Measurements from ENCODE around the gene SHB.

GRCh38 chr9:37961351-37961750 lies 107.7 kb downstream of the SHB start:
- TF ChIP-seq ZNF121 (CRISPR knock-in tag; IDR thresholded peaks at IDR 0.05) (no peak), NR2C2 (CRISPR knock-in tag; IDR thresholded peaks at IDR 0.05; ENCODE audit: borderline replicate concordance) (no peak), TOE1 (CRISPR knock-in tag; IDR thresholded peaks at IDR 0.05) (no peak)

Data from HepG2 (cell line).